ENCODE measurements around the gene UNC79.

Gene UNC79

DNA sequence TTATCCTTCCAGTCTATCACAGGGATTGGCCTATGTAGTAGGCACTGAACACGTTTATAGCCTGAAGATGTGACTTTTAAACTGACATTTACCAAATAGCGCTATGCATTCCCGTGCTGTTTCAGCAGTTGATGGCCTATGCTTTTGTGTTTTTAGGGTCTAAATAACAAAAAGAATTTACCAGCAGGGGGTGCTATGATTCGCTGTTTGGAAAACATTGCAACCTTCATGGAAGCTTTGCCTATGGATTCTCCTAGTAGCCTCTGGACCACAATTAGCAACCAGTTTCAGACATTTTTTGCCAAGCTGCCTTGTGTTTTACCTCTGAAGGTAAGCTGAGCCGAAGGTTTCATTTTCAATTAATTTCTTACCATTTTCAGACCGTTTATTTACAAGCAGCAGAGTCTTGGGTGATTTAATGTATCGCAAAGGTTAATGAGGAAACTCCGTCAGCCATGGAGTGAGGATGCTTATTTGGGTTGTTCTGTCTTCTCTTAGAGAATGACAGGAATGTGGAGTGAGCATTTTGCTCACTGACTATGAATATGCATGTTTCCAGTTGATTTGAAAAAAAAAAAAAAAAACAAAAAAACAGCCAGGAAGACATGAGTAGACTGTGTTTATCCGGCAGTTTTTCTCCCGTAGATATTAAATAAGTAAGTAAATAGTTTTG, 224.5 kb downstream of the UNC79 start:
- TF ChIP-seq, protein P1, sequence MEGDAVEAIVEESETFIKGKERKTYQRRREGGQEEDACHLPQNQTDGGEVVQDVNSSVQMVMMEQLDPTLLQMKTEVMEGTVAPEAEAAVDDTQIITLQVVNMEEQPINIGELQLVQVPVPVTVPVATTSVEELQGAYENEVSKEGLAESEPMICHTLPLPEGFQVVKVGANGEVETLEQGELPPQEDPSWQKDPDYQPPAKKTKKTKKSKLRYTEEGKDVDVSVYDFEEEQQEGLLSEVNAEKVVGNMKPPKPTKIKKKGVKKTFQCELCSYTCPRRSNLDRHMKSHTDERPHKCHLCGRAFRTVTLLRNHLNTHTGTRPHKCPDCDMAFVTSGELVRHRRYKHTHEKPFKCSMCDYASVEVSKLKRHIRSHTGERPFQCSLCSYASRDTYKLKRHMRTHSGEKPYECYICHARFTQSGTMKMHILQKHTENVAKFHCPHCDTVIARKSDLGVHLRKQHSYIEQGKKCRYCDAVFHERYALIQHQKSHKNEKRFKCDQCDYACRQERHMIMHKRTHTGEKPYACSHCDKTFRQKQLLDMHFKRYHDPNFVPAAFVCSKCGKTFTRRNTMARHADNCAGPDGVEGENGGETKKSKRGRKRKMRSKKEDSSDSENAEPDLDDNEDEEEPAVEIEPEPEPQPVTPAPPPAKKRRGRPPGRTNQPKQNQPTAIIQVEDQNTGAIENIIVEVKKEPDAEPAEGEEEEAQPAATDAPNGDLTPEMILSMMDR (IDR thresholded peaks at IDR 0.05): peak; percentile 55; the same call in 1 of the 2 replicates

DNA sequence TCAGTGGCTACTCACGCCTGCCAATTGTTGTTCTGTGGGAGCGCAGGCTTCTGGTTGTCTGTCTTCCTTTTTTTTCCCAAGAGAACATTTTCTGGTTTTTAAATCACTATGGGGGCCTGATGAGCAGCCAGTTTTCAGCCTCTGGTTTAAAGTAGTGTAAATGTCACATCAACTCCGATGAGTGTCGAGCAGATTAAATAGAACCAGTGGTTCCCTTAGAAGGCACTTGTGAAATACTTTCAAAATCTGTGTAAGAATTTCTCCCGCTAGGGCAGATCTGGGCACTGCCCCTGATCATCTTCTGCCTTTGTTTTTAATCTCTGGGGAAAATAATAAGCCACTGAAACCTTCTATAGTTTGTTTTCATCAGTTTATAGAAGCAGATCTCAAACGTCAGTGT, 227.1 kb downstream of the UNC79 start:
- TF ChIP-seq, protein P1 (IDR thresholded peaks at IDR 0.05): no peak

DNA sequence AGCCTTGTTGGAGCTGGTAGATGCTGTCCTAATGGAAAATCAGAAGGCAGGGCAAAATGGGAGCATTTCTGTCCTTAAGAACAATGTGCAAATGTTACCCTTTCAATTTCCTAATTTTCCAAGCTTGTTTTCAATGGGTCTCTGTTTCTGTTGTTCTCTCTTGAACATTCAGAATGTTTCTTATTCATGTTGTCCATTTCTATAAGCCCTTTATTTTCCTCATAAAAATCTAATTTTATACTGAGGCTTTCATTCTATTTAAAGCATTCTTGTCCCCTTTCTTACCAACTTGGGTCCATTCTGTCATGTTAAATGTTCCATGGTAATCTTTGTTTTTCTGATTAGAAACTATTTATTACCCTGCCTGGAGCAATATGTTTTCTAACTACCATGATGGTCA, 232.6 kb downstream of the UNC79 start:
- TF ChIP-seq, protein P1 (IDR thresholded peaks at IDR 0.05): no peak

GRCh38 chr14:93665169-93665568, 234.4 kb downstream of the UNC79 start:
- TF ChIP-seq, protein P1 (IDR thresholded peaks at IDR 0.05): no peak

DNA sequence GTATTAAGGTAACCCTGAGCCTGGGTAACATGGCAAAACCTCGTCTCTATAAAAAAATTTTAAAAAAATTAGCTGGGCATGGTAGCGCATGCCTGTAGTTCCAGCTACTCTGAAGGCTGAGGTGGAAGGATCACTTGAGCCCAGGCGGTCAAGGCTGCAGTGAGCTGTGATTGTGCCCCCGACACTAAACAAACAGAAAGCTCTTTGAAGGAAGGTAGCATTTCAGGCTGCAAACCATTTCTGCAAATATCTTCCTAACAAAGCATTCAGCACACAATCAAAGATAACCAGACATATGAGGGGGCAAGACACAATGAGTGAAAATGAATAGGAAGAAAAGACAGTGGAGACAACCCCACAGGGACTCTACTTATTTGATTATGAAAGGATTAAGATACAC, 238.9 kb downstream of the UNC79 start:
- TF ChIP-seq, protein P1 (IDR thresholded peaks at IDR 0.05): no peak

DNA sequence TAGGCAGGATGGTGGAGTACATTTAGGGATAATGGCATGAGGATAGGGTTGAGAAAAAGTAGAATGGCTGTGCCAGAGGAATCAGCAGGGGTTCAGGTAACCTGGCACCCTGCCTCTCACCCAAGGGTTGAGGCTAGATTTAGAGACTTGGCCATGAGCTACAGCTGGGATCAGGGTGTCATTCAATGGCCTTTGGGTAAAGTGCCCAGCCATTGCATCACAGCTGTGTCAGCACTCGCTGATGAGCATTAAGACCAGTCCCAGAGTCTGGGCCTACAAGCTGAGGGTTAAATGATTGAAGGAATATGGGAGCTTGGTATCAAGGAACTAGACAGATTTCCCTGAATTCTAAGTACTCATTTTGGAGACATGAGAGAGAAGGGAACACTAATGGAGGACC, 243.6 kb downstream of the UNC79 start:
- TF ChIP-seq, protein P1 (IDR thresholded peaks at IDR 0.05): no peak

DNA sequence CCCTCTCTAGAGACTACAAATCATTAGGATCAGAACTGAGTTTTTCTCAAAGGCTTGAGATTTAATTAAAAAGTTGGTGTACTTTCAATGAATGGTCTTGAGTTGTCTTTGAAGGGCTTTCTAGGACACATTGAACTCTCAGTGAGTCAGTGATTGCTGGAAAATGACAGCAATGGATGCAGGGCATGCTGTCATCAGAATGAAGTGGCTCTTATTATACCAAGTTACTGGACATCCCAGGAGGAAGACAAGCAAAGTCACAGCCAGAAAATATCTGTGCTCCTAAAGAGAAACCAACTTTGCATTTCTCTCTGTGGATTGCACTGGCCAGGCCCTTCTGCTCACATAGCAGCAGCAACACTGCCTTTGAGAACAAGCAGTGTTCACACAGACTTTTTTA, 244.9 kb downstream of the UNC79 start:
- TF ChIP-seq, protein P1 (IDR thresholded peaks at IDR 0.05): no peak
